HFFc6 (cell line): ENCODE measurements around the gene GLYAT. TPM values are rescaled to one million over a fixed set of nuclear protein-coding genes. Genes with fewer than 3 reads are reported as not detected.

ENCODE experiments used
- DNase-seq: peaks from one replicate; pipeline ENCODE4 v3.0.0-alpha.2; 2018
- H3K27ac Mint-ChIP-seq: 2 replicates; pipeline ENCODE4 v1.8.0; 2020; ENCODE audit warnings: mild to moderate bottlenecking, mixed read lengths
- H3K27me3 Mint-ChIP-seq: 2 replicates; pipeline ENCODE4 v1.8.0; 2021; ENCODE audit warnings: mild to moderate bottlenecking, moderate library complexity, mixed read lengths; ENCODE audit not compliant: insufficient read depth
- H3K36me3 Mint-ChIP-seq: 2 replicates; pipeline ENCODE4 v1.8.0; 2021; ENCODE audit warnings: low read depth, mixed read lengths
- H3K4me1 Mint-ChIP-seq: 2 replicates; pipeline ENCODE4 v1.8.0; 2020; ENCODE audit warnings: low read depth, mixed read lengths
- H3K4me3 Mint-ChIP-seq: 2 replicates; pipeline ENCODE4 v1.8.0; 2020; ENCODE audit warnings: mild to moderate bottlenecking, moderate library complexity, mixed read lengths
- H3K9me3 Mint-ChIP-seq: 2 replicates; pipeline ENCODE4 v1.8.0; 2020; ENCODE audit warnings: mild to moderate bottlenecking, mixed read lengths
- total RNA-seq, 6 experiments: library from RNA; stranded (reverse); fragmentation: NEBNext Ultra II Directional; extraction: Animal tissue kit (Norgen Biotek cat#: 25700); gene quantifications; 2 replicates in 1 of 6; 3 replicates in 5 of 6; pipeline ENCODE4 v1.2.3, GENCODE V29; 2021
- TF ChIP-seq, protein P1 (sequence below): fragments of 200-600 bp; sonication (generic); IDR thresholded peaks from 2 replicates; pipeline ENCODE4 v1.5.0; 2021; ENCODE audit warnings: antibody characterized with exemption, mild to moderate bottlenecking

GLYAT gene
- total RNA-seq, 6 experiments from 2014 or later: not detected

DNA sequence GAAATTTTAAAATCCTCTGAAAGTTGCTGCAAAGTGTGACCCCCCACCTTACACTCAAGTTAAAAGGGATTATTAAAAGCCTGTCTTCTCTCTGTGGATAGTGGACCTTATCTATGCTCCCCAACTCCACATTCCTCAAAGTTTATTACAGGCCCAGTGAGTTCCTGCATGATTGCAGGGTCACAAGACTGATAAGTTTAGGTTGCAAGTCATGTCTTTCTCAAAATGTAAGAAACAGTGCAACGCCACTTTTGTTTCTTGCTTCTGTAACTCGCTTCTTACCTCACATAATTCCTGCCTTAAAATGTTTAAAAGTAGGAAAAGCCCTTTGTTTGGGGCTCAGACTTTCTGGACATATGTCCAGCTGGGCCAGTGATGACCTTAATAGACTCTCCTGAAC is 38.4 kb upstream of the GLYAT start:
- DNase-seq: no peak
- Mint-ChIP-seq H3K27me3 (peaks cover 14% of the 10 kb centered on the region), H3K4me1 (peaks cover 13% of the 10 kb centered on the region), H3K27ac (no peak overlapping the region), H3K4me3 (no peak overlapping the region), H3K36me3 (no peaks in the 10 kb centered on the region), H3K9me3 (no peaks in the 10 kb centered on the region)
- TF ChIP-seq, protein P1, sequence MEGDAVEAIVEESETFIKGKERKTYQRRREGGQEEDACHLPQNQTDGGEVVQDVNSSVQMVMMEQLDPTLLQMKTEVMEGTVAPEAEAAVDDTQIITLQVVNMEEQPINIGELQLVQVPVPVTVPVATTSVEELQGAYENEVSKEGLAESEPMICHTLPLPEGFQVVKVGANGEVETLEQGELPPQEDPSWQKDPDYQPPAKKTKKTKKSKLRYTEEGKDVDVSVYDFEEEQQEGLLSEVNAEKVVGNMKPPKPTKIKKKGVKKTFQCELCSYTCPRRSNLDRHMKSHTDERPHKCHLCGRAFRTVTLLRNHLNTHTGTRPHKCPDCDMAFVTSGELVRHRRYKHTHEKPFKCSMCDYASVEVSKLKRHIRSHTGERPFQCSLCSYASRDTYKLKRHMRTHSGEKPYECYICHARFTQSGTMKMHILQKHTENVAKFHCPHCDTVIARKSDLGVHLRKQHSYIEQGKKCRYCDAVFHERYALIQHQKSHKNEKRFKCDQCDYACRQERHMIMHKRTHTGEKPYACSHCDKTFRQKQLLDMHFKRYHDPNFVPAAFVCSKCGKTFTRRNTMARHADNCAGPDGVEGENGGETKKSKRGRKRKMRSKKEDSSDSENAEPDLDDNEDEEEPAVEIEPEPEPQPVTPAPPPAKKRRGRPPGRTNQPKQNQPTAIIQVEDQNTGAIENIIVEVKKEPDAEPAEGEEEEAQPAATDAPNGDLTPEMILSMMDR: no peak

DNA sequence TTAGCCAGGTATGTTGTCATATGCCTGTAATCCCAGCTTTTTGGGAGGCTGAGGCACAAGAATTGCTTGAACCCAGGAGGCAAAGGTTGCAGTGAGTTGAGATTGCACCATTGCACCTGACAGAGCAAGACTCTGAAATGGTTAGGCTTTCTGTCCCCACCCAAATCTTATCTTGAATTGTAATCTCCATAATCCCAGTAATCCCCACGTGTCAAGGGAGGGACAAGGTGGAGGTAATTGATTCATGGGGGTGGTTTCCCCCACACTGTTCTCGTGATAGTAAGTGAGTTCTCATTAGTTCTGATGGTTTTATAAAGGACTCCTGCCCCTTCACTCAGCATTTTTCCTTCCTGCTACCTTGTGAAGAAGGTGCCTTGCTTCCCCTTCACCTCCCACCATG is 37.6 kb upstream of the GLYAT start:
- Mint-ChIP-seq H3K36me3 (no peaks in the 10 kb centered on the region), H3K4me3 (no peak overlapping the region), H3K27me3 (peaks cover 11% of the 10 kb centered on the region), H3K9me3 (no peaks in the 10 kb centered on the region), H3K27ac (no peak overlapping the region), H3K4me1 (peaks cover 13% of the 10 kb centered on the region)
- DNase-seq: no peak
- TF ChIP-seq, protein P1: no peak

DNA sequence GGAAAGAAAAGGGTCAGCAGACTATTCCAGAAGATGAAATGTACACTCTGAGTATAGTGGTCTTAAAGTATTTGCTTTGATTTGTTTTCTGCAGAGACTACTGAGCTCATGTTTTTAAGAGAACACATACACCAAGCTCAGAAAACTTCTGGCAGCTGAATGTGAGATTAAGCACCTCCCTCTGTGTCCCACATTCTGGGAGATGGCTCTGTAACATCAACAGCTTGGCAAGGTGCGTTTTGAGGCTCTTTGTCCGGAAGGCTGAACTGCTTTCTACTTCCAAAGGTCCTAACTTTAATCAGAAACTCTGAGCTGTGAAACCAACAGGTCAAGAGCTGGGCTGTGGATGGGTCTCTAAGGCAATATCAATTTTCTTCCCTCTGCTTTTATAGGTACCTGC is 36.4 kb upstream of the GLYAT start:
- no peak for DNase-seq
- TF ChIP-seq, protein P1: no peak
- Mint-ChIP-seq H3K27ac (no peak overlapping the region), H3K36me3 (no peaks in the 10 kb centered on the region), H3K4me3 (no peak overlapping the region), H3K4me1 (peaks cover 13% of the 10 kb centered on the region), H3K9me3 (no peaks in the 10 kb centered on the region), H3K27me3 (peaks cover 12% of the 10 kb centered on the region)

DNA sequence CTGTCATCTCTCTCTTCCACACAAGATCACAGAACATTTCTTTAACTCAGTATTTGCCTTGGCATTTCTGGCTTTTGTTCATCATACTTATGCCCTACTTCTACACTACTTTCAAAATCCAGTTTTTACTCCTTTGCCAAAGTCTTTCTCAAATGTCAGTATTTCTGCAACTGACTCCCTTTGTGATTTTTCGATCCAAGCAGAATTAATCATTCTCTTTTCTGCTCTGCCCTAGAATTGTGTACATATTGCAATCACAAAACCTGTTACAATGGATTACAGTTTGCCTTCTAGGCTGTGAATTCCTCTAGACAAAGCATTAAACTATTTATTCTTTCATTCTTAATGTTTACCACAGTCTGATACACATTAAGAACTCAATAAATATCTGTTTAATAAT is 33.3 kb upstream of the GLYAT start:
- H3K36me3 Mint-ChIP-seq: no peaks in the 10 kb centered on the region
- H3K4me3 Mint-ChIP-seq: no peak overlapping the region
- H3K27ac Mint-ChIP-seq: no peak overlapping the region
- H3K9me3 Mint-ChIP-seq: no peaks in the 10 kb centered on the region
- no peak for DNase-seq
- TF ChIP-seq, protein P1: no peak
- H3K27me3 Mint-ChIP-seq: peaks cover 4% of the 10 kb centered on the region
- no peaks in the 10 kb centered on the region for H3K4me1 Mint-ChIP-seq

DNA sequence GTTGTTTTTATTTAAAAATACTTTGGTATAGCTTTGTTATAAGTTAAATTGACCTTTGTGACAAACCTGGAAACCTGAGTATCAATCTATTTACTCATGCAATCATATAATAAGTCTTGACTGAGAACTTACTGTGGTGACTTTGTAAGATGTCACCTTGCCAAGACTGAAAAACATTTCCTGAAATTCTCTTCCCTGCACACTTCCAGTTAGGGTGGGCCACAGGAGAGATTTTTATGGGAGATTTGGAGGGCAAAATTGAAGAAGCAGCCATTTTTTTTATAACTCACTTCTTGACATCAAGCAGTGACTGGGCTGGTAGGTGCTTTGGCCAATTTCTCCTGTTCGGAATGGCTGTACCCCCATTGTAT is 31.4 kb upstream of the GLYAT start:
- no peaks in the 10 kb centered on the region for H3K9me3 Mint-ChIP-seq
- no peak for DNase-seq
- H3K4me3 Mint-ChIP-seq: no peak overlapping the region
- no peak overlapping the region for H3K27ac Mint-ChIP-seq
- peaks cover 2% of the 10 kb centered on the region; the same call in 1 of the 2 replicates for H3K27me3 Mint-ChIP-seq
- TF ChIP-seq, protein P1: no peak
- H3K4me1 Mint-ChIP-seq: no peaks in the 10 kb centered on the region
- no peaks in the 10 kb centered on the region for H3K36me3 Mint-ChIP-seq
